ENCODE data around the gene DENND4B.
A peak's percentile ranks its signal among the peaks of the same experiment; 100 is the strongest.

DENND4B gene

GRCh38 chr1:153961421-153961820, 14.9 kb upstream of the DENND4B start:
- no peaks in the 10 kb centered on the region for H3K36me3 ChIP-seq (ENCODE audit: low read length)
- H3K9ac ChIP-seq (ENCODE audit: low read length), result peak overlapping the region; percentile 73
- no peak overlapping the region for H2AFZ ChIP-seq (ENCODE audit: low read depth, low read length, severe bottlenecking)
- peak overlapping the region; percentile 57 for H3K27ac ChIP-seq (ENCODE audit: low read depth, low read length)
- TF ChIP-seq CTCF (IDR thresholded peaks at IDR 0.05; ENCODE audit: insufficient read depth, low read length, poor library complexity, severe bottlenecking) (no peak), EZH2phosphoT487 (conservative IDR thresholded peaks at IDR 0.05; ENCODE audit: low read length) (no peak)
- H3K9me2 ChIP-seq (replicated peaks; ENCODE audit: insufficient read depth, low read length), result no peaks in the 10 kb centered on the region
- no peaks in the 10 kb centered on the region for H4K20me1 ChIP-seq (ENCODE audit: low read depth, low read length)
- H3K79me2 ChIP-seq (ENCODE audit: insufficient read depth, low read length), result peaks cover 44% of the 10 kb centered on the region
- no peaks in the 10 kb centered on the region for H3K27me3 ChIP-seq (ENCODE audit: low read length)
- H3K9me3 ChIP-seq (ENCODE audit: insufficient read depth, low read length), result no peaks in the 10 kb centered on the region
- H3K4me3 ChIP-seq (ENCODE audit: insufficient read depth, low read length, poor library complexity, severe bottlenecking), result peak overlapping the region; percentile 60
- H3K4me2 ChIP-seq (ENCODE audit: low read depth, low read length, poor library complexity, severe bottlenecking), result peak overlapping the region; percentile 85
- peaks cover 31% of the 10 kb centered on the region for H3F3A ChIP-seq (ENCODE audit: insufficient read depth)

- Histone ChIP-seq H3F3A (ENCODE audit: insufficient read depth) (peaks cover 25% of the 10 kb centered on the region), H3K27me3 (ENCODE audit: low read length) (no peaks in the 10 kb centered on the region), H3K79me2 (ENCODE audit: insufficient read depth, low read length) (peaks cover 55% of the 10 kb centered on the region), H3K9ac (ENCODE audit: low read length) (no peak overlapping the region), H3K36me3 (ENCODE audit: low read length) (no peaks in the 10 kb centered on the region), H2AFZ (ENCODE audit: low read depth, low read length, severe bottlenecking) (no peak overlapping the region), H3K27ac (ENCODE audit: low read depth, low read length) (no peak overlapping the region), H3K9me3 (ENCODE audit: insufficient read depth, low read length) (no peaks in the 10 kb centered on the region), H4K20me1 (ENCODE audit: low read depth, low read length) (no peaks in the 10 kb centered on the region), H3K4me3 (ENCODE audit: insufficient read depth, low read length, poor library complexity, severe bottlenecking) (no peak overlapping the region), H3K4me2 (ENCODE audit: low read depth, low read length, poor library complexity, severe bottlenecking) (no peak overlapping the region), H3K9me2 (replicated peaks; ENCODE audit: insufficient read depth, low read length) (no peaks in the 10 kb centered on the region)
- TF ChIP-seq EZH2phosphoT487 (conservative IDR thresholded peaks at IDR 0.05; ENCODE audit: low read length) (no peak), CTCF (IDR thresholded peaks at IDR 0.05; ENCODE audit: insufficient read depth, low read length, poor library complexity, severe bottlenecking) (no peak)
Observed at GRCh38 chr1:153960206-153960605, 13.7 kb upstream of the DENND4B start.

GRCh38 chr1:153959454-153959853, 12.9 kb upstream of the DENND4B start:
- H3K79me2 ChIP-seq (ENCODE audit: insufficient read depth, low read length), result peaks cover 60% of the 10 kb centered on the region
- peak overlapping the region; percentile 48 for H3K4me2 ChIP-seq (ENCODE audit: low read depth, low read length, poor library complexity, severe bottlenecking)
- no peak overlapping the region for H3K4me3 ChIP-seq (ENCODE audit: insufficient read depth, low read length, poor library complexity, severe bottlenecking)
- H3F3A ChIP-seq (ENCODE audit: insufficient read depth), result peaks cover 25% of the 10 kb centered on the region
- H3K36me3 ChIP-seq (ENCODE audit: low read length), result no peaks in the 10 kb centered on the region
- H3K9me3 ChIP-seq (ENCODE audit: insufficient read depth, low read length), result no peaks in the 10 kb centered on the region
- H3K9me2 ChIP-seq (replicated peaks; ENCODE audit: insufficient read depth, low read length), result no peaks in the 10 kb centered on the region
- no peaks in the 10 kb centered on the region for H4K20me1 ChIP-seq (ENCODE audit: low read depth, low read length)
- H2AFZ ChIP-seq (ENCODE audit: low read depth, low read length, severe bottlenecking), result no peak overlapping the region
- no peaks in the 10 kb centered on the region for H3K27me3 ChIP-seq (ENCODE audit: low read length)
- H3K9ac ChIP-seq (ENCODE audit: low read length), result no peak overlapping the region
- no peak overlapping the region for H3K27ac ChIP-seq (ENCODE audit: low read depth, low read length)
- TF ChIP-seq EZH2phosphoT487 (conservative IDR thresholded peaks at IDR 0.05; ENCODE audit: low read length) (no peak), CTCF (IDR thresholded peaks at IDR 0.05; ENCODE audit: insufficient read depth, low read length, poor library complexity, severe bottlenecking) (no peak)

GRCh38 chr1:153958961-153959260, 12.4 kb upstream of the DENND4B start:
- Histone ChIP-seq H3K36me3 (ENCODE audit: low read length) (no peaks in the 10 kb centered on the region), H3K4me3 (ENCODE audit: insufficient read depth, low read length, poor library complexity, severe bottlenecking) (no peak overlapping the region), H3K9me3 (ENCODE audit: insufficient read depth, low read length) (no peaks in the 10 kb centered on the region), H3K27me3 (ENCODE audit: low read length) (no peaks in the 10 kb centered on the region), H3K9ac (ENCODE audit: low read length) (peak overlapping the region; percentile 87; the same call in 1 of the 2 replicates), H3K9me2 (replicated peaks; ENCODE audit: insufficient read depth, low read length) (no peaks in the 10 kb centered on the region), H3K79me2 (ENCODE audit: insufficient read depth, low read length) (peaks cover 60% of the 10 kb centered on the region), H3F3A (ENCODE audit: insufficient read depth) (peaks cover 25% of the 10 kb centered on the region), H3K4me2 (ENCODE audit: low read depth, low read length, poor library complexity, severe bottlenecking) (peak overlapping the region; percentile 48), H4K20me1 (ENCODE audit: low read depth, low read length) (no peaks in the 10 kb centered on the region), H2AFZ (ENCODE audit: low read depth, low read length, severe bottlenecking) (no peak overlapping the region), H3K27ac (ENCODE audit: low read depth, low read length) (no peak overlapping the region)
- no peak for TF ChIP-seq EZH2phosphoT487 (conservative IDR thresholded peaks at IDR 0.05; ENCODE audit: low read length)
- no peak for TF ChIP-seq CTCF (IDR thresholded peaks at IDR 0.05; ENCODE audit: insufficient read depth, low read length, poor library complexity, severe bottlenecking)

Measured in SU-DHL-6 (cell line).